H1 (cell line): ENCODE data around the gene POGK. TPM values are rescaled to one million over a fixed set of nuclear protein-coding genes. Genes with fewer than 3 reads are reported as not detected.

Experiments
- CHD7 ChIP-seq: fragments of 300-600 bp; sonication (generic); IDR thresholded peaks from 2 replicates; pipeline ENCODE4 v1.7.1; 2012; ENCODE audit warnings: low read length, moderate library complexity, mild to moderate bottlenecking, inconsistent platforms; ENCODE audit not compliant: insufficient replicate concordance
- FOSL1 ChIP-seq: IDR thresholded peaks from 2 replicates; pipeline ENCODE4 v1.6.1; 2011; ENCODE audit warnings: mild to moderate bottlenecking, low read depth, low read length, moderate library complexity; ENCODE audit not compliant: insufficient read depth
- KDM4A ChIP-seq: IDR thresholded peaks from one replicate; pipeline ENCODE4 v1.7.1; 2012; ENCODE audit warnings: low read depth, mild to moderate bottlenecking, moderate library complexity, low read length, inconsistent platforms; ENCODE audit not compliant: severe bottlenecking
- PHF8 ChIP-seq: fragments of 200-600 bp; sonication (generic); conservative IDR thresholded peaks from 2 replicates; pipeline ENCODE4 v1.7.1; 2012; ENCODE audit warnings: low read depth, mild to moderate bottlenecking, inconsistent platforms, low read length, moderate library complexity
- POLR2A ChIP-seq, 2 experiments: IDR thresholded peaks; 1 replicate in 1 of 2; 2 replicates in 1 of 2; pipeline ENCODE4 v1.6.1; 2011; ENCODE audit warnings: low read depth in 2 of 2, low read length in 2 of 2, mild to moderate bottlenecking in 2 of 2; ENCODE audit errors: control extremely low read depth in 1 of 2
- SP2 ChIP-seq: IDR thresholded peaks from 2 replicates; pipeline ENCODE4 v1.6.1; 2012; ENCODE audit warnings: mild to moderate bottlenecking, low read length, inconsistent platforms
- SP4 ChIP-seq: IDR thresholded peaks from 2 replicates; pipeline ENCODE4 v1.6.1; 2012; ENCODE audit warnings: low read length, inconsistent platforms
- SUZ12 ChIP-seq: fragments of 200-600 bp; sonication (generic); IDR thresholded peaks from 2 replicates; pipeline ENCODE4 v1.6.1; 2012; ENCODE audit warnings: mild to moderate bottlenecking, inconsistent platforms, low read length, moderate library complexity, mixed read lengths
- TAF7 ChIP-seq: optimal IDR thresholded peaks from 2 replicates; pipeline ENCODE3; 2011; ENCODE audit warnings: low read depth, mild to moderate bottlenecking, inconsistent platforms, low read length, moderate library complexity, borderline replicate concordance
- TCF12 ChIP-seq: IDR thresholded peaks from 2 replicates; pipeline ENCODE4 v1.6.1; 2011; ENCODE audit warnings: low read depth, mild to moderate bottlenecking, low read length
- USF2 ChIP-seq: IDR thresholded peaks from 2 replicates; pipeline ENCODE4 v1.6.1; 2011; ENCODE audit warnings: low read length, improper control_type of control experiment
- polyA plus RNA-seq, 7 experiments: library from polyadenylated mRNA; depleted of rRNA in 3 of 7; stranded (reverse) in 5 of 7; unstranded in 2 of 7; fragments of >200 nt in 5 of 7; fragments of 200-250 nt in 2 of 7; gene quantifications; 1 replicate in 5 of 7; 2 replicates in 1 of 7; 4 replicates in 1 of 7; pipeline versions ENCODE4 v1.2.1 to v1.2.3, GENCODE V29; 2011 to 2013; ENCODE audit warnings: missing spikeins in 2 of 7, mixed read lengths in 2 of 7
- total RNA-seq: library from RNA; stranded (reverse); fragmentation: NEBNext Ultra II Directional; extraction: Animal tissue kit (Norgen Biotek cat#: 25700); gene quantifications from 2 replicates; pipeline ENCODE4 v1.2.1, GENCODE V29; 2021

Gene POGK
- total and polyA plus RNA-seq, 2 of the 8 experiments (the other 6 are each of a cell fraction or from before 2014, with no cell fraction given): 16.9 to 40.3 TPM

- TF ChIP-seq CHD7: no peak
- no peak for TF ChIP-seq SUZ12
- no peak for TF ChIP-seq KDM4A
- TF ChIP-seq USF2: no peak
- no peak for TF ChIP-seq POLR2A (IDR thresholded peaks at IDR 0.05; ENCODE audit: control extremely low read depth in 1 of 2, low read depth in 2 of 2, low read length in 2 of 2)
- no peak for TF ChIP-seq FOSL1
- no peak for TF ChIP-seq PHF8
- TF ChIP-seq SP4: no peak
- TF ChIP-seq TCF12: no peak
- no peak for TF ChIP-seq SP2
- no peak for TF ChIP-seq TAF7
Observed at GRCh38 chr1:166903232-166903631, 64.0 kb downstream of the POGK start (continued).
